Loucy (cell line): ENCODE measurements around the gene LIMS1.

Experiments
- H2AFZ ChIP-seq: fragments of 200-600 bp; sonication (generic); 2 replicates; pipeline ENCODE4 v1.6.0; 2016; ENCODE audit warnings: antibody characterized with exemption, mild to moderate bottlenecking, low read length, moderate library complexity
- H3F3A ChIP-seq: fragments of 200-600 bp; 2 replicates; pipeline ENCODE4 v1.6.0; 2016; ENCODE audit warnings: antibody characterized with exemption, low read depth, mild to moderate bottlenecking
- H3K27me3 ChIP-seq: fragments of 200-600 bp; sonication (generic); 2 replicates; pipeline ENCODE4 v1.6.1; 2014; ENCODE audit warnings: low read length, mild to moderate bottlenecking; ENCODE audit not compliant: insufficient read depth, poor library complexity, severe bottlenecking
- H3K36me3 ChIP-seq: fragments of 200-600 bp; sonication (generic); 2 replicates; pipeline ENCODE4 v1.6.1; 2016; ENCODE audit warnings: low read length; ENCODE audit not compliant: insufficient read depth
- H3K4me1 ChIP-seq: fragments of 200-600 bp; sonication (generic); 2 replicates; pipeline ENCODE4 v1.5.1; 2014; ENCODE audit warnings: low read length, mild to moderate bottlenecking; ENCODE audit not compliant: insufficient read depth, poor library complexity, severe bottlenecking
- H3K4me2 ChIP-seq: fragments of 200-600 bp; sonication (generic); 2 replicates; pipeline ENCODE4 v1.6.0; 2014; ENCODE audit warnings: antibody characterized with exemption, low read length, low read depth, mild to moderate bottlenecking; ENCODE audit not compliant: poor library complexity, severe bottlenecking
- H3K4me3 ChIP-seq: fragments of 200-600 bp; sonication (generic); 2 replicates; pipeline ENCODE4 v1.5.1; 2014; ENCODE audit warnings: low read length, mild to moderate bottlenecking, mixed read lengths; ENCODE audit not compliant: poor library complexity, severe bottlenecking
- H3K79me2 ChIP-seq: fragments of 200-600 bp; sonication (generic); 2 replicates; pipeline ENCODE4 v1.6.1; 2014; ENCODE audit warnings: low read length; ENCODE audit not compliant: insufficient read depth
- H3K9ac ChIP-seq: fragments of 200-600 bp; sonication (generic); 2 replicates; pipeline ENCODE4 v1.6.0; 2014; ENCODE audit warnings: mild to moderate bottlenecking, low read depth, low read length, moderate library complexity; ENCODE audit not compliant: poor library complexity, severe bottlenecking
- H3K9me2 ChIP-seq: fragments of 200-600 bp; sonication (generic); replicated peaks from 2 replicates; pipeline ENCODE4 v1.6.1; 2016; ENCODE audit warnings: low read depth, low read length, mixed read lengths
- H3K9me3 ChIP-seq: fragments of 200-600 bp; sonication (generic); 2 replicates; pipeline ENCODE4 v1.6.1; 2014; ENCODE audit warnings: mild to moderate bottlenecking, antibody characterized with exemption, low read length, low read depth; ENCODE audit not compliant: insufficient read depth
- H4K20me1 ChIP-seq: fragments of 200-600 bp; sonication (generic); 2 replicates; pipeline ENCODE4 v1.6.0; 2014; ENCODE audit warnings: antibody characterized with exemption, low read length, mild to moderate bottlenecking; ENCODE audit not compliant: insufficient read depth, poor library complexity, severe bottlenecking
- EZH2phosphoT487 ChIP-seq: fragments of 200-600 bp; IDR thresholded peaks from 2 replicates; pipeline ENCODE4 v1.6.1; 2018; ENCODE audit warnings: antibody characterized with exemption, mild to moderate bottlenecking, moderate library complexity, borderline replicate concordance
- TF ChIP-seq, protein P1 (sequence below): fragments of 200-600 bp; sonication (generic); conservative IDR thresholded peaks from 2 replicates; pipeline ENCODE4 v1.5.1; 2014; ENCODE audit warnings: mild to moderate bottlenecking, antibody characterized with exemption, low read length

The LIMS1 gene

DNA sequence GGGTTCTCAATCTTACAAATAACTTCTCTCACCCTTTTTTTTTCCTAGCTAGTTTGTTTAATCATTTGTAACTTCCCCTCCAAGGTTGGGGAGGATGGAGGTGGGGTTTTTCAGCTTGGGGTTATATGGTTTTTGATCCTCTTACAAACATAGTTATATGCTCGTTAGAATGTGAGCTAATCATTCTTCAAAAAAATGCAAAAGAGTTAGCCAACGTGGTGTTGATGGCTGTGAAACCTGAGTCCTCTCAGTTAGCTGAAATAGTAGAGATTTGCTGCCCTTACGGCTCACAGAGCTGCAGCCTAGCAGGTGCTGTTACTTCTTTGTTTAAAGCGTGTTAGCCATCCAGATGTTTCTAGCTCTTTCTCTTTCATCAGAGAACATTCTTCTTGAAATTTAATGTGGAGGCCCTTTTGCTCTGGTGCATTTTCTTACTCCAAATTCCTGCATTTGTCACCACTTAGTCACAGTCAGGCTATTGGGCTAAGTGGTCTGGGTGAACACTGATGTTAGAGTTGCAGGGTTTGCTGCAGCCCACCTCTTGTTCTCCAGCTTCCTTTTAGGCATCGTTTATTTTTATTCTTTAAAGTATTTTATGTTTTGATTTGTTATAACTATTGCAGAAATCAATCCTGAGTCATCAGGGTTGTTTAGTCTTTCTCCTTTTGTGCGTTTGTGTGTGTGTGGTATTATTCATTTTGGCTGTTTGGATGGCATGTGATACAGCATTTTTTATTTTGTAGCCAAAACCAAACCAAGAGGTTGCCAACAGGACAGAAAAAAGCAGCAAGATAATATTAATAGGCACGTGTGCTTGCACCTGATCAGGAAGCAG, 41.1 kb downstream of the LIMS1 start:
- no peak overlapping the region for H3K4me2 ChIP-seq
- H2AFZ ChIP-seq = no peak overlapping the region
- TF ChIP-seq, protein P1, sequence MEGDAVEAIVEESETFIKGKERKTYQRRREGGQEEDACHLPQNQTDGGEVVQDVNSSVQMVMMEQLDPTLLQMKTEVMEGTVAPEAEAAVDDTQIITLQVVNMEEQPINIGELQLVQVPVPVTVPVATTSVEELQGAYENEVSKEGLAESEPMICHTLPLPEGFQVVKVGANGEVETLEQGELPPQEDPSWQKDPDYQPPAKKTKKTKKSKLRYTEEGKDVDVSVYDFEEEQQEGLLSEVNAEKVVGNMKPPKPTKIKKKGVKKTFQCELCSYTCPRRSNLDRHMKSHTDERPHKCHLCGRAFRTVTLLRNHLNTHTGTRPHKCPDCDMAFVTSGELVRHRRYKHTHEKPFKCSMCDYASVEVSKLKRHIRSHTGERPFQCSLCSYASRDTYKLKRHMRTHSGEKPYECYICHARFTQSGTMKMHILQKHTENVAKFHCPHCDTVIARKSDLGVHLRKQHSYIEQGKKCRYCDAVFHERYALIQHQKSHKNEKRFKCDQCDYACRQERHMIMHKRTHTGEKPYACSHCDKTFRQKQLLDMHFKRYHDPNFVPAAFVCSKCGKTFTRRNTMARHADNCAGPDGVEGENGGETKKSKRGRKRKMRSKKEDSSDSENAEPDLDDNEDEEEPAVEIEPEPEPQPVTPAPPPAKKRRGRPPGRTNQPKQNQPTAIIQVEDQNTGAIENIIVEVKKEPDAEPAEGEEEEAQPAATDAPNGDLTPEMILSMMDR = no peak
- no peak for TF ChIP-seq EZH2phosphoT487
- H4K20me1 ChIP-seq = no peaks in the 10 kb centered on the region
- H3K9ac ChIP-seq = no peak overlapping the region
- H3K79me2 ChIP-seq = peaks cover 89% of the 10 kb centered on the region
- peaks cover 6% of the 10 kb centered on the region for H3K4me1 ChIP-seq
- H3K9me3 ChIP-seq = no peaks in the 10 kb centered on the region
- no peaks in the 10 kb centered on the region for H3K27me3 ChIP-seq
- H3K9me2 ChIP-seq = no peaks in the 10 kb centered on the region
- no peak overlapping the region for H3K4me3 ChIP-seq
- no peaks in the 10 kb centered on the region for H3K36me3 ChIP-seq
- H3F3A ChIP-seq = no peaks in the 10 kb centered on the region

DNA sequence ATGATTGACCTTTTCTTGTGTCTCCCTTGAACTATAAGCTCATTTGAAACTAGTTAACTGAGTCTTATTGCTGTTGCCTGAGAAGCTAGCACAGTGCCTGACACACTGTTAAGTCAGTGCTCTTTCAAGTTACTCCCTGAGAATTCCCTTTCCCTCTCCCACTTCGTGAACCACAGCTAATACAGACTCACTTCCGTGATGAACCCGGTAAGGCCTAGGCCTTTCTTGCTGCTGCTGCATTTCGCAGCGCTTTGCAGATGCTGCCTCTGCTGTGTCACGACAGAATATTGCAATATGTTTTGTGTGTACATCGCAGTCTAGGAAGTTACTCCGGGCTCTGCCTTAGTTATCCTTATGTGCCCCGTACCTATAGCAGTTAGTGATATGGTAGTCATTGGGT, 42.8 kb downstream of the LIMS1 start:
- Histone ChIP-seq H3K4me2 (no peak overlapping the region), H3K27me3 (no peaks in the 10 kb centered on the region), H2AFZ (no peak overlapping the region), H4K20me1 (no peaks in the 10 kb centered on the region), H3K79me2 (peaks cover 76% of the 10 kb centered on the region), H3K36me3 (no peaks in the 10 kb centered on the region), H3K9ac (no peak overlapping the region), H3K9me2 (no peaks in the 10 kb centered on the region), H3K4me3 (no peak overlapping the region), H3K4me1 (peaks cover 6% of the 10 kb centered on the region), H3F3A (no peaks in the 10 kb centered on the region), H3K9me3 (no peaks in the 10 kb centered on the region)
- TF ChIP-seq EZH2phosphoT487 = no peak
- TF ChIP-seq, protein P1 = no peak

DNA sequence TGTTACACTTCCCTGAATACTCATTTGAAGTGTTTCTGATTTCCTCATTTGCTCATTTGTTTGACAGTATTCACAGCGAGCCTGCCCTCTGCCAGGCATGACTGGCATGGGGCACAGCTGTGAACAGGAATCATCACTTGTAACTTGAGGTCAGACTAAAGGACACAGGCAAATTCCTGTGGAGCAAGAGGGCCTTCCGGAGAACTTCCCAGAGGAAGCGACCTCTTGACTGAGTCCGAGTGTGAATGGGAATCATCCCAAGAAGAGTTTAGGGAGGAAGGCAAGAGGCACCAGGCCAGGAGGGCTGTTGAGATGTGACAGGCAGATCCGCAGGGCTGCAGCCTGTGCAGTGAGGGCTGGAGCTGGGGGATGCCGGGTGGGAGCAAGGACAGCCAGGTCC, 45.4 kb downstream of the LIMS1 start:
- Histone ChIP-seq H3K4me1 (peaks cover 13% of the 10 kb centered on the region), H2AFZ (no peak overlapping the region)
- TF ChIP-seq, protein P1 = no peak
- TF ChIP-seq EZH2phosphoT487 = no peak

More for the DNA sequence above, 45.4 kb downstream of the LIMS1 start:
- H3K4me2 ChIP-seq = no peak overlapping the region
- H3K9me2 ChIP-seq = no peaks in the 10 kb centered on the region
- no peaks in the 10 kb centered on the region for H4K20me1 ChIP-seq
- H3K27me3 ChIP-seq = no peaks in the 10 kb centered on the region
- H3F3A ChIP-seq = no peaks in the 10 kb centered on the region
- no peak overlapping the region for H3K4me3 ChIP-seq
- no peaks in the 10 kb centered on the region for H3K36me3 ChIP-seq
- no peaks in the 10 kb centered on the region for H3K9me3 ChIP-seq
- peaks cover 64% of the 10 kb centered on the region for H3K79me2 ChIP-seq
- H3K9ac ChIP-seq = no peak overlapping the region
